Measurements from ENCODE around the gene GLIPR2.

GLIPR2 gene

DNA sequence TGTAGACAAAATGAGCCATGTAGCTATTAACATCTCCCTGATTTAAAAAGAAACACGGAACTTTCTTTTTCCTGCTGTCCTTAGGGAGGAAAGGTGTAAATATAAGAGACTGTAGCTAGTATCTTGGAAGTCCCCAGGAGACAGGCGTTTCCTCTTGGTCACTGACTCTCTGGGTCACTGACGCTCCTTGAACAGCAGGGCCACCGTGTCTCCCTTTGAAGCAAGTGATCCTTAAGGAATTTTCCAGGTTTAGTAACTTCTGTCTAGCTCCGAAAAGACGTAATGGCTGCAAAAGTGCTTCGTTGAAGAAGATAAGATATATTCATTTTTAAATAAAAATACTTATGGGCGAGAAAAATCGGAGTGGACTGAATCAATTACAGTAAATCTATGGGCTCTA is 53.4 kb downstream of the GLIPR2 start:
- H3K27ac ChIP-seq = peak overlapping the region; percentile 86
- DNase-seq (ENCODE audit: low read depth, low spot score) = no peak

DNA sequence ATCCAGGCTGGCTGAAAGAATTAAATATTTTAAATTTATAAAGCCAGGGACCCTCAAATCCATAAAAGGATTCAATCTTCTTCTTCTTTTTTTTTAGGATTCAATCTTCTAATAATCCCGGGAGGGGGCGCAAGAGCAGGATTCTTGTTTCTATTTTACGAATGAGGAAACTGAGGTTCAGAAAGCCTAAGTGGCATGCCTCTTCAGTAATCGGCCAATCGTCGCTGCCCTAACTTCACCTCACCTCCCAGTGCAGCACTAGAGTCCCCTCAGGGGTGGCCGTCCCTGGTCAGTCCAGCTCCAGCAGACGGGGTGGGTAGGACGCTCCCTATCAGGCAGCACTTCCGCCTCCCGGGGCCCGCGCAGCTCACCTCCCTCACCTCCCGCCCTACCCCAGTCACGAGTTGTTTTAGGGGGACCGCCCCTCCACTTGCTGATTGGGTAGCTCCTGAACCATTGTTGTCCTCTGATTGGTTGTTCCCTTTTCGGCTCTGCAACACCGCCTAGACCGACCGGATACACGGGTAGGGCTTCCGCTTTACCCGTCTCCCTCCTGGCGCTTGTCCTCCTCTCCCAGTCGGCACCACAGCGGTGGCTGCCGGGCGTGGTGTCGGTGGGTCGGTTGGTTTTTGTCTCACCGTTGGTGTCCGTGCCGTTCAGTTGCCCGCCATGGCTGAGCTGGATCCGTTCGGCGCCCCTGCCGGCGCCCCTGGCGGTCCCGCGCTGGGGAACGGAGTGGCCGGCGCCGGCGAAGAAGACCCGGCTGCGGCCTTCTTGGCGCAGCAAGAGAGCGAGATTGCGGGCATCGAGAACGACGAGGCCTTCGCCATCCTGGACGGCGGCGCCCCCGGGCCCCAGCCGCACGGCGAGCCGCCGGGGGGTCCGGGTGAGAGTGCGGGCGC is 54.1 kb downstream of the GLIPR2 start, which contains the start of gene CLTA:
TSS of gene CLTA (plus strand) at position 534 of the 902 bp plus-strand sequence. CDS start at position 670, 136 bp downstream.
- H3K27ac ChIP-seq = peak within 1 kb of the TSS; percentile 86
- peak; percentile 97 for DNase-seq (ENCODE audit: low read depth, low spot score)

DNA sequence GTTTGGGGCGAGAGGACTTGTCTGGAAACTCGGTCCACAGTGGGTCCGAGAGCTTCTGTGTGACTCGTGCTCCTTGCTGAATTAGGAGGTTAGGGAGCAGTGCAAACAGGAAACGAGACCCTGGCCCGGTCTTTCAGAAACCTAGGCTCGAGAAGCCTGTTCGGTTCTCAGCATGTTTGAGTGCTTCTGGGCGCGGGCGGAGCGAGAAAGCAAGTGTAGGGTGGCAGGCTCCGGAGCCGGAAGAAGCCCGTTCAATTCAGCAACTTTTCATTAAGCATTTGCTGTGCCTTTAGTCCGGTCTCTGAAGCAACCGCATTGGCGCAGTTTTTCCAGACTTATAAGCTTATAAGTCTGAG is 54.7 kb downstream of the GLIPR2 start:
- DNase-seq (ENCODE audit: low read depth, low spot score) = no peak
- peak overlapping the region; percentile 86 for H3K27ac ChIP-seq

DNA sequence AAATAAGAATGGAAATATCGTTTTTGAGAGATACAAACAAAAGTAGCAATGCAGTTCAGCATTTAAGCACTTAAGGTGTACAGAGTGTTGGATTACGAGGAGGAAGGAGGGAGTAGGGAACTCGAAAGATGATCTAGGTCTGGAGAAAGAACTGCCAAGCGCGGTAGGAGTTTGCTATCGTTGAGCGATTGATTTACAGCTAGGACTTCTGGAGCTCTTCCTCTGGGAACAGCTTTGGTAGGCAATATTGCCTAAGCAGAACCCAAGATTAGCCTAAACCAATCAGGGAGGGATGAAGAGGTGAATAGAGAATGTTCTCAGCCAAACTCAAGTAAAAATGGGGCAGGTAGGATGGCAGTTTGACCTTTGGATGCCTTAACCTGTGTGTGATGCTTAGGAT is 55.2 kb downstream of the GLIPR2 start:
- no peak for DNase-seq (ENCODE audit: low read depth, low spot score)

DNA sequence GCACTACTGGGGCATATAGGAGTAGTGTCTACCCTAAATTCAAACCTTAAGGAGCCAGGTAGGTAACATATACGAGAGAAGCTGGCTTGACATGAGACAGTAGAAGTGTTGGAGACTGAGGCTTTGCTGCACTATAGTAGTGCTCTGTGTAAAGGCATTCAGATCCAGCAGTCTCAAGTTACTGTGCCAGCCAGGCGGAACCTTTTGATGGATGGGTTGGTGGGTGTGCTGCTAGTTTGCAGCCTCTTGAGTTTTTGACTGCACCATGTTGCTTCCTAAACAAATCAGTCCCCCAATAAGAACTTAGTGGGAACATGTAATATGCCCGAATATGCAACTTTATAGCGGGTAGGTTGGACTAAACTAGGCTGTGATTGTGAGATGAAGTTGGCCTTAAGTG is 55.7 kb downstream of the GLIPR2 start:
- DNase-seq (ENCODE audit: low read depth, low spot score) = no peak
- H3K27ac ChIP-seq = no peak overlapping the region

More for the DNA sequence above, 55.2 kb downstream of the GLIPR2 start:
- peak overlapping the region; percentile 86 for H3K27ac ChIP-seq

DNA sequence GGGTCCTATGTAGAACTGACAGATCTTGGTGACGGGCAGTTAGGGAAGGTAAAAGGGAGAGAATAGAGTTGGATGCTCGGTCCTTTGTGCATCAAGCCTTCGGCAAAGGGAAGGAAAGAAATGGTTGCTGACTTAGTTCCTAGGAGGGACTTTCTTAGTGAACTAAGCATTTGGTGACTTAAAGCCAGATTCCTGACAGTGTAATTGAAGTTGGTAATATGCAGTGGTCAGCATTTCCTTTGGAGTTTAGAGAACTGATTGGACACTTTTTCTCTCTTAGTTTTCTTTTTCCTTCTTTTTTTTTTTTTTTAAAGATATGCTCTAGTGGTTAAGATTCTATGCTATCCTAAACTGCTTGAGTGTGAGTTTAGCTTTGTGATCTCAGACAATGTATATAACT is 56.5 kb downstream of the GLIPR2 start:
- no peak overlapping the region for H3K27ac ChIP-seq
- DNase-seq (ENCODE audit: low read depth, low spot score) = no peak

DNA sequence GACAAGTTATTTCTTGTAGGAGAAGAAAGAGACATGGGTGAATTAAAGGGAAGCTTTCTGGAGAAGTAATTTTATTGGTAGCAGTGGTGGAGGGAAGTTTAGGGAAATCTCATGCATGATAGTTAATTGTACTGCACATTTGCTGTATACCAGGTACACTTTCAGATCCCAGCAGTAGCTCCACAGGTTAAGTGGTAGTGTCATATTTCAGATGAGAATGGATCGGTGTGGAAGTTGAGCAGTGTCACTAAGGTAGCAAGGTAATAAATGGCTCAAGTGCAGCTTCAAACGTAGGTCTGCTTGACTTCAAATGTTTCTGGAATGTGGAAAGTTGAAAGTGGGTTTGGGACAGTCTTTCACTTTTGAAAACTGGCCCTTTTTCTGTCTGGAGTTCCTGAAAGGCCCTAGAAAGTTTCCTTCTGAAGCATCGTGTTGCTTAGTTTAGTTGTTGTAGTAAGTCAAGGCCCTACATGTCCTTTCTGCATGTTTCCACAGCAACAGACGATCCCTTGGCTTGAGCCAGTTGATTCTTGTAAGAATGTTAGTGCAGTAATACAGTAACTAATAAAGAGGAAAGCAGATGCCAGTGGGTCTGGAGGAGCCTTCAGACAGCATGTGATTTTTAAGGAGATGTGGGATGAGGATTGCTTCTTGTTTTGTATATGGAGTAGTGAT is 57.9 kb downstream of the GLIPR2 start:
- no peak overlapping the region for H3K27ac ChIP-seq
- DNase-seq (ENCODE audit: low read depth, low spot score) = no peak

DNA sequence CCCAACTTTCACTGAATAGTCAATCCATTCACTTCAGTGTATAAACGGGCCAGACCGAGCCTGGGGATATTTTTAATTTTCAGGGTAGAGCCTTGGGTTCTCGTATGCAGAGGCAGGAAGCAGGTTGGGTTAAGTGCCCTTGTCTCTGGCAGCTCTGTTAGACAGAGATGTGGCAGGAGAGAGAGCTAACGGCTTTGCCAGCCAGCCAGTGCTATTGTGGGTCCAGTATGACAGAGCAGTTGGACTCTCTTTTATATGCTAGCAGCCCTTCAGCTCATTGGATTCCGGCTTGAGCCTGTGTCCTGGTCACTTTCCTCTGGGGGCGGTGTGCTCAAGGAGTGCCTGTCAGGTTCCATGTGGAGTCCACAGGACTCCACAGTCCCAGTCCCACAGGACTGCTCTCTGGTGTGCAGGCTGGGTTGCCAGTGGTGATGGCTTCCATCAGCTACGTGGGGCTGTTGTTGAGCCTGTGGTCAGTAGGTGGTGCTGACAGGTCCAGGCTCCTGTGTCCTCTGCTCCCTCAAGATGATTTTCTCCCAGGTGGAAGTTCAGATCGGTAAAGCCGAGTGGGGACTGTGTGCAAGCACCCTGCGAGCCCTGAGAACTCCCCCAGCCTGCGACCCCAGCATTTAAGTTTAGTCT is 68.5 kb downstream of the GLIPR2 start:
- no peak overlapping the region for H3K27ac ChIP-seq
- DNase-seq (ENCODE audit: low read depth, low spot score) = no peak

DNA sequence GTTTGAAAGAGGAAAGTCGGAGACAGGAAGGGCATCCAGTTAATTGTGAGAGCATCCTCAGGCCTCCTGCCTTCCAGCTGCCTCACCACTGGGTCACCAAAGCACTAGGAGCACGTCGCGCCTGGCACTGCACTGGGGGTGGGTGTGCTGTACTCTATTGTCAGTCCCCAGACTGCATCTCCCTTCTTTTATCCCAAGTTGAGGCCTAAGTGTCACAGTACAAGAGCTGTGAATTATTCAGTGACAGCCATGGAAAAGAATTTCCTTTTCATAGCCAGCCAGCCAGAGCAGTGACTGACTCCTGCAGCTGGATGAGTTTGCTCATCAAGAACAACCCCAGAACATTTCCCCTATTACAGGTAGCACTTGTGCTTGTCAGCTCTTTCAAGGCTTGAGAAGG is 70.5 kb downstream of the GLIPR2 start:
- no peak overlapping the region for H3K27ac ChIP-seq
- DNase-seq (ENCODE audit: low read depth, low spot score) = no peak

DNA sequence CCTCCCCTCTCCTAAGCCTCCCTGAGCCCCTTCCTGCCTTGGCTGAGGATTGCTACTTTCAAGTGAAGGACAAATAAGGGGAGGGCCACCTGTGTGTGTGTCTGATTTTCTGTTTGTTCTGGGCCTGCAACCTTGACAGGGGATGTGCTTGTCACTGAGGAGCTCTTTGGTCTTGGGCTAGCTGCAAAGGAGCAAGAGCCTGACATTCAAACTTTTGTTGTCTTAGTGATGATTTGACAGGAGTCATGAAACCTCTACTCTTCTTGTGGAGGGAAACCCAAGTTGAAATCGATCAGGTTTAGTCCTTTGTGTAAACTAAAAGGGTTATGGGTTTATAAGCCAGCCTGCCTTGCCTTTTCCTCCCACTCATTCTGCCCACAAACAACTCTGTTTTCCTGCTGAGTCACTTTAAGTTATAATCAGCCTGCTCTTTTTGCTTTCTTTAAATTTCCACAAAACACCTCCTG is 71.0 kb downstream of the GLIPR2 start:
- no peak overlapping the region for H3K27ac ChIP-seq
- DNase-seq (ENCODE audit: low read depth, low spot score) = no peak

DNA sequence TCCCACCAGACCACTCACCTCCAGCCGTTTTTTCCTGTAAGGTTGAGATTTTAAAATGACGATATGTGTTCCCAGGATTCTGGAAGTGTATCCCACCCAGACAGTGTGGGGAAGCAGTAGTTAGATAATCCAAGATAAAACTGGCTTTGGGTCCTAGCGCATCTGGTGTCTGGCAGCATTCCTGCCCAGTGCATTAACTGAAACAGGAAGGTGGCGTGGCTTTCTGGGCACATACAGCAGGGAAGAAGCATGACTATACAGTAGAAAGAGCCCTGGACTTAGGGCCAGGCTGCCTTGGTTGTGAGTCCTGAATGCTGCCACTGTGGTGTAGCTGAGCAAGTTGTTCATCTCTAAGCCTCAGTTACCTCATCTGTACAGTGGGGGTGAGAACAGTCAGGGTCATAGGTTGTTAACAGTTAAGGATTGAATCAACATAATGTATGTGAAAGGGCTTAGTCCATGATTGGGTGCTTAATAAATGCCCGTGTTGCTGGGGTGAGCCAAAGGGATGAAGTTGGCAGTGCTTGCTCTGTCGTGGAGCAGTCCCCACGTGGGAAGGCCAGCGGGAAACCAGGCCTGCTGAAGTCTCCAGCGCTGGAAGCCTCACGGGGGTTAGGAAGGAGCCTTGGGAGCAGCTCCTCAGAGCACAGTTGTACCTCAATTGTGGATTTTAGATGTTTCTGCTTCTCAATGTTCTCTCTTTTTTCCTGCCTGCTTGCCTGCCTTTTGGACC is 72.2 kb downstream of the GLIPR2 start:
- DNase-seq (ENCODE audit: low read depth, low spot score) = no peak
- no peak overlapping the region for H3K27ac ChIP-seq

DNA sequence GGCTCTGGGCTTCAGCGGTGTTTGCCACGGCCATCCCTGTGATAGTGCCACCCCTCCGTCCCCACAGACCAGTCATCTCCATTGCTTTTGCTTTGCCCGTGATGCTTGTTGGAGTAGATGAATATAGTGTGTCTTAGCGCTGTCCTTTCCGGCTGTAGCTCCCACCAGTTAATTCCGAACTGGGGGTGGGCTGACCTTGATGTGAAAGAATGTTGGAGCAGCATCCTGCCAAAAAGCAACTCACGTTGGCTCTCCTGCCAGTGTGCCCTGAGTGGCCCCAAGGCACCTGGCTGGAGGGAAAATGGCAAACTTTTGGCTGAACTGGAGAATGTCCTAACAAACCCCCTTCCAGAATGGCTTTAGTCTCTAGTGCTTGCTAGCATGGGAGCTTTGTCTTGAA is 74.2 kb downstream of the GLIPR2 start:
- no peak for DNase-seq (ENCODE audit: low read depth, low spot score)
- no peak overlapping the region for H3K27ac ChIP-seq

DNA sequence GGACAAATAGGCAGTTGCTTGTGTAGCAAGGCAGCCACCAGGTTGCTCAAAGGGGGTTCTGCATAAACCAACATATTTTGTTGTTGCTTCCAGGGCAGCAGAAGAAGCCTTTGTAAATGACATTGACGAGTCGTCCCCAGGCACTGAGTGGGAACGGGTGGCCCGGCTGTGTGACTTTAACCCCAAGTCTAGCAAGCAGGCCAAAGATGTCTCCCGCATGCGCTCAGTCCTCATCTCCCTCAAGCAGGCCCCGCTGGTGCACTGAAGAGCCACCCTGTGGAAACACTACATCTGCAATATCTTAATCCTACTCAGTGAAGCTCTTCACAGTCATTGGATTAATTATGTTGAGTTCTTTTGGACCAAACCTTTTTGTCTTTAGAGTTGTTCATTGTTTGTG is 75.0 kb downstream of the GLIPR2 start:
- no peak for DNase-seq (ENCODE audit: low read depth, low spot score)
- no peak overlapping the region for H3K27ac ChIP-seq

DNA sequence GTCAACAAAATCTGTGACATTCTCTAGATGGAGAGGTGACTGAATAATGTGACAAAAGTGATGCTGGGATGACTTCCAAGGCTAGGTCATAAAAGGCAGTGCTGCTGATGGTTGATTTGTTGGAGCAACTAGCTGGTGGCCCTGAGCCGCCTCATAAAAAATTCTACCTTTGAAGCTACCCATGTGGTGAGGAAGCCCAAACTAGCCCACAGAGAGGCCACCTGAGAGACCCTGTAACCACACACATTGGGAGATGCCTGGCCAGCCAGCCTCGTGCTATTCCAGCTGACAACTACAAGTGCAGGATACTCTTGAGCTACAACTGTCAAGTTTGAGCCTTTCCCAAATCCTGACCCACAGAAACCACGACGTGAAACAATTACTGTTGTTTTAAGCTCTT is 76.9 kb downstream of the GLIPR2 start:
- no peak overlapping the region for H3K27ac ChIP-seq
- no peak for DNase-seq (ENCODE audit: low read depth, low spot score)

Measured in epithelial cell of prostate (primary cell).